KMS-11 (cell line): ENCODE results near the gene PPIB.

Experiments
- H2AFZ ChIP-seq: fragments of 200-600 bp; sonication (generic); 2 replicates; pipeline ENCODE4 v1.6.1; 2016; ENCODE audit warnings: antibody characterized with exemption, mixed run types, low read depth
- H3K27ac ChIP-seq: fragments of 200-600 bp; sonication (generic); 2 replicates; pipeline ENCODE4 v1.6.1; 2016; ENCODE audit warnings: mild to moderate bottlenecking, mixed run types
- H3K27me3 ChIP-seq: fragments of 200-600 bp; sonication (generic); 2 replicates; pipeline ENCODE4 v1.6.1; 2017; ENCODE audit warnings: mild to moderate bottlenecking, low read depth, mixed run types, moderate library complexity; ENCODE audit not compliant: insufficient read depth
- H3K36me3 ChIP-seq: fragments of 200-600 bp; sonication (generic); 2 replicates; pipeline ENCODE4 v1.6.1; 2017; ENCODE audit warnings: mild to moderate bottlenecking, mixed run types; ENCODE audit not compliant: insufficient read depth
- H3K4me1 ChIP-seq: fragments of 200-600 bp; sonication (generic); 2 replicates; pipeline ENCODE4 v1.6.1; 2016; ENCODE audit warnings: mild to moderate bottlenecking, low read depth, mixed run types; ENCODE audit not compliant: poor library complexity, severe bottlenecking
- H3K4me2 ChIP-seq: fragments of 200-600 bp; sonication (generic); 2 replicates; pipeline ENCODE4 v1.7.0; 2016; ENCODE audit warnings: mild to moderate bottlenecking, mixed run types
- H3K4me3 ChIP-seq: fragments of 200-600 bp; sonication (generic); IDR thresholded peaks from 2 replicates; pipeline ENCODE4 v1.6.1; 2017; ENCODE audit warnings: low read depth, low read length, mixed read lengths; ENCODE audit not compliant: insufficient read depth
- H3K79me2 ChIP-seq: fragments of 200-600 bp; sonication (generic); 2 replicates; pipeline ENCODE4 v1.6.1; 2016; ENCODE audit warnings: low read depth, mixed run types; ENCODE audit not compliant: insufficient read depth
- H3K9ac ChIP-seq: fragments of 200-600 bp; sonication (generic); 2 replicates; pipeline ENCODE4 v1.6.1; 2016; ENCODE audit warnings: mild to moderate bottlenecking, mixed run types
- H4K20me1 ChIP-seq: fragments of 200-600 bp; sonication (generic); 2 replicates; pipeline ENCODE4 v1.6.1; 2016; ENCODE audit warnings: mild to moderate bottlenecking, mixed run types; ENCODE audit not compliant: insufficient read depth
- TF ChIP-seq, protein P1 (sequence below): fragments of 200-600 bp; sonication (generic); conservative IDR thresholded peaks from 2 replicates; pipeline ENCODE4 v1.6.1; 2017; ENCODE audit warnings: low read depth, mild to moderate bottlenecking, antibody characterized with exemption, low read length, moderate library complexity, mixed read lengths

The PPIB gene

GRCh38 chr15:64127521-64128270 lies 35.1 kb downstream of the PPIB start:
- H3K9ac ChIP-seq, result no peak overlapping the region

GRCh38 chr15:64125978-64126377 lies 36.8 kb downstream of the PPIB start:
- TF ChIP-seq, protein P1, sequence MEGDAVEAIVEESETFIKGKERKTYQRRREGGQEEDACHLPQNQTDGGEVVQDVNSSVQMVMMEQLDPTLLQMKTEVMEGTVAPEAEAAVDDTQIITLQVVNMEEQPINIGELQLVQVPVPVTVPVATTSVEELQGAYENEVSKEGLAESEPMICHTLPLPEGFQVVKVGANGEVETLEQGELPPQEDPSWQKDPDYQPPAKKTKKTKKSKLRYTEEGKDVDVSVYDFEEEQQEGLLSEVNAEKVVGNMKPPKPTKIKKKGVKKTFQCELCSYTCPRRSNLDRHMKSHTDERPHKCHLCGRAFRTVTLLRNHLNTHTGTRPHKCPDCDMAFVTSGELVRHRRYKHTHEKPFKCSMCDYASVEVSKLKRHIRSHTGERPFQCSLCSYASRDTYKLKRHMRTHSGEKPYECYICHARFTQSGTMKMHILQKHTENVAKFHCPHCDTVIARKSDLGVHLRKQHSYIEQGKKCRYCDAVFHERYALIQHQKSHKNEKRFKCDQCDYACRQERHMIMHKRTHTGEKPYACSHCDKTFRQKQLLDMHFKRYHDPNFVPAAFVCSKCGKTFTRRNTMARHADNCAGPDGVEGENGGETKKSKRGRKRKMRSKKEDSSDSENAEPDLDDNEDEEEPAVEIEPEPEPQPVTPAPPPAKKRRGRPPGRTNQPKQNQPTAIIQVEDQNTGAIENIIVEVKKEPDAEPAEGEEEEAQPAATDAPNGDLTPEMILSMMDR, result no peak
- Histone ChIP-seq H3K4me2 (no peak overlapping the region), H3K4me3 (no peak overlapping the region), H2AFZ (no peak overlapping the region), H3K9ac (no peak overlapping the region), H3K79me2 (no peaks in the 10 kb centered on the region), H4K20me1 (no peaks in the 10 kb centered on the region), H3K36me3 (no peaks in the 10 kb centered on the region), H3K27ac (no peak overlapping the region), H3K4me1 (no peaks in the 10 kb centered on the region), H3K27me3 (no peaks in the 10 kb centered on the region)

More at GRCh38 chr15:64127521-64128270, 35.1 kb downstream of the PPIB start:
- H2AFZ ChIP-seq, result no peak overlapping the region
- H3K27me3 ChIP-seq, result no peaks in the 10 kb centered on the region
- no peaks in the 10 kb centered on the region for H3K79me2 ChIP-seq
- no peaks in the 10 kb centered on the region for H3K4me1 ChIP-seq
- no peak overlapping the region for H3K4me2 ChIP-seq
- no peaks in the 10 kb centered on the region for H3K36me3 ChIP-seq
- no peaks in the 10 kb centered on the region for H4K20me1 ChIP-seq
- H3K4me3 ChIP-seq, result no peak overlapping the region
- TF ChIP-seq, protein P1, result no peak
- H3K27ac ChIP-seq, result no peak overlapping the region

DNA sequence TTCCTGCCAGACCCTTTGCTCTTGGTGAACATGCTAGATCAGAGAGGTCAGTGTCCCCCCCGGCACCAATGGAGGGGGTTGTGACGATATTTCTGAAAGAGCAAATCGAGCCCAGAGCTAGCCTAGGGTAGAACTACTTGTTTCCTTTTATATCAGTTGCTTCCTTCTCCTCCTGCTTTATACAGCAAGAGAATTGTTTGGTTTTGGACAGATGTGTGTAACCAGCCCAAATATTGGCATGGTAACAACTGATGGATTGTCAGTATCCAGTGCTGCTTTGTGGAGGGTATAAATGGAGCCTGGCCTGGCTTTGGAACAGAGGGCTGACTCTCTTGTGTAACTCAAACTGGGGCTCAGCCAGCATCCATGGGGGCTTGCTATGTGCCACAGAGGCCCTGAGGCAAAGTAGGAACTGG lies 39.9 kb downstream of the PPIB start:
- H3K4me1 ChIP-seq, result no peaks in the 10 kb centered on the region
- H4K20me1 ChIP-seq, result no peaks in the 10 kb centered on the region
- no peak overlapping the region for H3K4me2 ChIP-seq
- H3K79me2 ChIP-seq, result no peaks in the 10 kb centered on the region
- no peak overlapping the region for H3K4me3 ChIP-seq
- no peak overlapping the region for H3K9ac ChIP-seq
- H3K27me3 ChIP-seq, result no peaks in the 10 kb centered on the region
- H2AFZ ChIP-seq, result no peak overlapping the region
- TF ChIP-seq, protein P1, result no peak
- H3K27ac ChIP-seq, result no peak overlapping the region
- H3K36me3 ChIP-seq, result no peaks in the 10 kb centered on the region

DNA sequence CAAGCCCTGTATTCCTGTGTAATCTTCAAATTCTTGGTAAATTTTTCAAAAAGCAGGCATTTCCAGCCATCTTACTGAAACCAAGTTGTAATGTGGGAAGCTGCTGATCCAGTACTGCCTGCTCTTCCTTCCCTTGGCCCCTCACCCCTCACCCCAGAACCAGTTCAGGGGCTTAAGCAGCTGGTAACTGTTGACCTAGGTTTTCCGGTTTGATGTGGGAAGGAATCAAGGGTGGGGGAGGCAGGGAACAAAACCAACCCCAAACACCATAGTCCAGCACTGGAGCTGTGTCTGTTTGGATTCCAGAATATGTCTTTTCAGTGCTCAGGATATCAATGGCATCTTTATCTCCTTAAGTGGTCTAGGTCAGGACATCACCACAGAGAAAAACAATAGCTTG lies 40.4 kb downstream of the PPIB start:
- Histone ChIP-seq H3K4me1 (no peaks in the 10 kb centered on the region), H3K27me3 (no peaks in the 10 kb centered on the region), H4K20me1 (no peaks in the 10 kb centered on the region), H3K36me3 (no peaks in the 10 kb centered on the region), H3K4me3 (no peak overlapping the region), H2AFZ (no peak overlapping the region), H3K4me2 (no peak overlapping the region), H3K27ac (no peak overlapping the region), H3K79me2 (no peaks in the 10 kb centered on the region), H3K9ac (no peak overlapping the region)
- TF ChIP-seq, protein P1, result no peak
